Cortex of kidney (tissue), 1 donor: ENCODE data around the gene ARHGEF16.
A peak's percentile ranks its signal among the peaks of the same experiment; 100 is the strongest.

Experiments used
- DNase-seq: peaks from one replicate; lab custom pipeline; 2025; lab: John Stamatoyannopoulos, UW

The ARHGEF16 gene

GRCh38 chr1:3453891-3454810, at the start of gene ARHGEF16:
TSS of gene ARHGEF16 (plus strand) at chr1:3454665. CDS start at chr1:3463085, 8,420 bp downstream.
- DNase-seq, result peak; percentile 34

GRCh38 chr1:3404801-3405200, 49.7 kb upstream of the ARHGEF16 start:
- DNase-seq, result no peak

- DNase-seq, result no peak
Observed at GRCh38 chr1:3405491-3405890, 49.0 kb upstream of the ARHGEF16 start.

GRCh38 chr1:3405974-3406867, 48.2 kb upstream of the ARHGEF16 start:
- DNase-seq, result no peak

- no peak for DNase-seq
Observed at GRCh38 chr1:3407021-3407420, 47.4 kb upstream of the ARHGEF16 start.

GRCh38 chr1:3408751-3409266, 45.7 kb upstream of the ARHGEF16 start:
- no peak for DNase-seq

- DNase-seq, result no peak
Observed at GRCh38 chr1:3409366-3410141, 44.9 kb upstream of the ARHGEF16 start.

- DNase-seq, result no peak
Observed at GRCh38 chr1:3410142-3410925, 44.1 kb upstream of the ARHGEF16 start.

- DNase-seq, result no peak
Observed at GRCh38 chr1:3411806-3412205, 42.7 kb upstream of the ARHGEF16 start.

- DNase-seq, result no peak
Observed at GRCh38 chr1:3412376-3412775, 42.1 kb upstream of the ARHGEF16 start.

GRCh38 chr1:3413975-3414710, 40.3 kb upstream of the ARHGEF16 start:
- DNase-seq, result no peak

GRCh38 chr1:3415260-3416090, 39.0 kb upstream of the ARHGEF16 start:
- DNase-seq, result no peak

- no peak for DNase-seq
Observed at GRCh38 chr1:3417082-3417739, 37.3 kb upstream of the ARHGEF16 start.

GRCh38 chr1:3417934-3418333, 36.5 kb upstream of the ARHGEF16 start:
- DNase-seq, result no peak

GRCh38 chr1:3418600-3418999, 35.9 kb upstream of the ARHGEF16 start:
- no peak for DNase-seq

- no peak for DNase-seq
Observed at GRCh38 chr1:3419415-3420204, 34.9 kb upstream of the ARHGEF16 start.

- DNase-seq, result no peak
Observed at GRCh38 chr1:3420218-3420951, 34.1 kb upstream of the ARHGEF16 start.
